Ureter (tissue), 1 donor: ENCODE results near the gene PTRHD1. TPM values are rescaled to one million over a fixed set of nuclear protein-coding genes. Genes with fewer than 3 reads are reported as not detected.

Experiments used
- DNase-seq: peaks from one replicate; pipeline ENCODE4 v3.0.0-alpha.2; 2020; ENCODE audit warnings: low spot score
- total RNA-seq: library from RNA; stranded (reverse); gene quantifications from one replicate; pipeline ENCODE4 v1.2.4, GENCODE V29; 2023
- donor health status: DM: yes; HTN: yes; CAD: no.

The PTRHD1 gene
- total RNA-seq, 1 donor from 2014 or later: 38.4 TPM

GRCh38 chr2:24756789-24757188 is 36.4 kb downstream of the PTRHD1 start:
- no peak for DNase-seq

DNA sequence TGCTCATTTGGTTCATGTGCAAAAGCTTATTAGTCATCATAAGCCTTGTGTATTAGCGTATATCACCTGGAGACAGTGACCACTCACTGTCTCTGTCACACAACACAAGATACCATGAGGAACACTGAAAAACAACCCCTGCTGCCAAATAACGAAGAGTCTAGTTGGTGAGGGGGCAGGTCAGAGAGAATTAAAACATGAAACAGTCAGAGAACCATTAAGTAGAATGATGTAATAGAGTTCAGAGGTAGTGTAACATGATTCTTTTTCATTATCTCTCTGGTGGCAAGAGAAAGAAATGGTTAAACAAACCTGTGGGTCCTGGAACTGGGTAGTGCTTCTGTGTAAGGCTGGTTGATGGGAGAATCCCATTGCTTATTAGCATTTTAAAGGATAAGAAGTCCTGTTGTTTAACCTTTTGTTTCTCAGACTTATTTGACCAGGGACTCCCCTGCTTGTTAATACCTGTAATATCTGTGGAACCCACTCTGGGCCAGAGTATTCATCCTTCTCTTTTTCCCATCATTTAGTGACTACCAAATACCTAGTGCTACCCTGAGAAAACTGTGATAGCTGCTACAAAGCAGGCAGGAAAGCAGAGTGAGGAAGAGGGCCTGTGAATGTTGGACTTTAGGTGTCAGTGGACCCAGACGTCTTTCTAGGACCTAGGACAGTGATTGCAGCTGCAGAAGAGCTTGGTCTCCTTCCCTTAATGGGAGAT is 38.0 kb downstream of the PTRHD1 start:
- no peak for DNase-seq

GRCh38 chr2:24749069-24749691 is 44.0 kb downstream of the PTRHD1 start:
- no peak for DNase-seq

DNA sequence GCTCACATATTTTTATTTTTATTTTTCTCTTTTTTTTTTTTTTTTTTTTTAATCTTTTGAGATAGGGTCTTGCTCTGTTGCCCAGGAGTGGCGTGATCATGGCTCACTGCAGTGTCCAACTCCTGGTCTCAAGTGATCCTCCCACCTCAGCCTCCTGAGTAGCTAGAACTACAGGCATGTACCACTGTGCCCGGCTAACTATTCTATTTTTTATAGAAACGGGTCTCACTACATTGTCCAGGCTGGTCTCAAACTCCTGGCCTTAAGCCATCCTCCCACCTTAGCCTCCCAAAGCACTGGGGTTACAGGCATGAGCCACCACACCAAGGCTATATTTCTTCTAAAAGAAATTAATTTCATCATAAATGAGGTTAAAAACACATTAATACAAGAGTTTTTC is 45.9 kb downstream of the PTRHD1 start:
- DNase-seq: no peak

DNA sequence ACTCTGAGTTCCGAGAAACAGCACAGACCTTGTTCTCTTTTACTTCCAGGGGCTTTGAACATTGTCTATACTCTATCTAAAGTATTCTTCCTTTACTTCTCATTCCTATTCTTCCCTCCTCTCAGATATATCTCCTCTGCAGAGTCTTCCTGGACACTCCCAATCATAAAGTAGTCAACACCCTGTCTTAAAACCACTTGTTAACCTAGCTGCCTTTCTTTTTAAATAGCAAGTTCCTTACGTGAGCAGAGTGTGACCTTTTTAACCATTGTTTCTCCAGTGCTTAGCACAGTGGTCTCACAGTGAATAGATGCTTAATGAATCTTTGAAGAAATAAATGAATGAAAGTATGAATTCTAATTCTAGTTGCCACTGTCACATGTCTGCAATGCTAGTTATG is 47.4 kb downstream of the PTRHD1 start:
- no peak for DNase-seq

DNA sequence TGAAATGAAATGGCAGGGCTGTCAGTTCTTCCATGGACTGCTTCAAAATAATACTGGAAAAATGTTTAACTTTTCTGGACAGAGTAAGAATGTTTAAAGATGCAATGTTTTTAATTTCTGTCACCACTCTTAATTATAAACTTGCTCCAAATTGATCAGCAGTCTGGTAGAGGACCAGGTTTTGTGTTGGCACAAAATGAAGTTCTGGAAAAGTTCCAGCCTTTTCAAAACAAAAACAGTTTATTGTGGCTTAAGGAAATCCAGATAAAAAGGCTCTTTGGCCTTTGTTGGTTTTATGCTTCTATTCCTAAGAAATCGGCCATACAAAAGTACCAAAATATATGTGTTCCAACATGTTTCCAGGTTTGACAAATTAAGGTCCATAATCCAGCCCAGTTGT is 48.8 kb downstream of the PTRHD1 start:
- DNase-seq: no peak

- DNase-seq: no peak
Measured at GRCh38 chr2:24743924-24744323, 49.3 kb downstream of the PTRHD1 start.

GRCh38 chr2:24742730-24743129 is 50.5 kb downstream of the PTRHD1 start:
- DNase-seq: no peak

DNA sequence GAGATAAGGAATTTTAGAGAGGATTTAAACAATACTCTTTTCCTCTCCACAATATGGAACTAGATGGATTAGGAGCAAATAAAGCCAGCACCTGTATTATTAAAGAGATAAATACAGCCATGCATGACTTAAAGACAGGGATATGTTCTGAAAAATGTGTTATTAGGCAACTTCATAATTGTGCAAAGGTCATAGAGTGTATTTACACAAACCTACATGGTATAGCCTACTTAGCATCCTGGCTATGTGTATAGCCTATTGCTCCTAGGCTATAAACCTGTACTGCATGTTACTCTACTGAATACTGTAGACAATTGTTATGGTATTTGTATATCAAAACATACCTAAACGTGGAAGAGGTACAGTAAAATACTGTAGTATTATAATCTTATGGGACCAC is 53.0 kb downstream of the PTRHD1 start:
- no peak for DNase-seq

Other genes starting within 250 kb of the PTRHD1 start
- 7.7 TPM for gene CENPO, start within 50 bp of the PTRHD1 start, total RNA-seq
- 82.5 TPM for gene ADCY3, start 126.8 kb upstream of the PTRHD1 start, total RNA-seq
- gene DNAJC27, start 178.6 kb upstream of the PTRHD1 start, total RNA-seq: 14.6 TPM
- 1.0 TPM for gene EFR3B, start 248.7 kb upstream of the PTRHD1 start, total RNA-seq